OCI-LY3 (cell line): Measurements from ENCODE around the gene LGALS9C.
"Not testable (repeated sequence)": the region's sequence is repeated elsewhere in the genome, so short reads cannot be mapped to it uniquely, and the experiment has no call there.

Experiments
- CTCF ChIP-seq: fragments of 200-600, 300-600 bp; sonication (generic); IDR thresholded peaks from 2 replicates; pipeline ENCODE4 v1.5.1; 2014; ENCODE audit warnings: antibody characterized with exemption, low read length, low read depth
- EZH2phosphoT487 ChIP-seq: fragments of 200-600 bp; shearing (Covaris generic); IDR thresholded peaks from 2 replicates; pipeline ENCODE4 v1.6.1; 2018; ENCODE audit warnings: antibody characterized with exemption, mixed run types, low read depth

GRCh38 chr17:18542234-18542633, 65.6 kb downstream of the LGALS9C start:
- not testable (repeated sequence) for TF ChIP-seq CTCF, EZH2phosphoT487
